ENCODE measurements around the gene INSRR. TPM values are rescaled to one million over a fixed set of nuclear protein-coding genes. Genes with fewer than 3 reads are reported as not detected.

INSRR gene
- total RNA-seq, 8 experiments from 2014 or later: 0.05 to 1.6 (median 0.11) TPM; not detected in 1

DNA sequence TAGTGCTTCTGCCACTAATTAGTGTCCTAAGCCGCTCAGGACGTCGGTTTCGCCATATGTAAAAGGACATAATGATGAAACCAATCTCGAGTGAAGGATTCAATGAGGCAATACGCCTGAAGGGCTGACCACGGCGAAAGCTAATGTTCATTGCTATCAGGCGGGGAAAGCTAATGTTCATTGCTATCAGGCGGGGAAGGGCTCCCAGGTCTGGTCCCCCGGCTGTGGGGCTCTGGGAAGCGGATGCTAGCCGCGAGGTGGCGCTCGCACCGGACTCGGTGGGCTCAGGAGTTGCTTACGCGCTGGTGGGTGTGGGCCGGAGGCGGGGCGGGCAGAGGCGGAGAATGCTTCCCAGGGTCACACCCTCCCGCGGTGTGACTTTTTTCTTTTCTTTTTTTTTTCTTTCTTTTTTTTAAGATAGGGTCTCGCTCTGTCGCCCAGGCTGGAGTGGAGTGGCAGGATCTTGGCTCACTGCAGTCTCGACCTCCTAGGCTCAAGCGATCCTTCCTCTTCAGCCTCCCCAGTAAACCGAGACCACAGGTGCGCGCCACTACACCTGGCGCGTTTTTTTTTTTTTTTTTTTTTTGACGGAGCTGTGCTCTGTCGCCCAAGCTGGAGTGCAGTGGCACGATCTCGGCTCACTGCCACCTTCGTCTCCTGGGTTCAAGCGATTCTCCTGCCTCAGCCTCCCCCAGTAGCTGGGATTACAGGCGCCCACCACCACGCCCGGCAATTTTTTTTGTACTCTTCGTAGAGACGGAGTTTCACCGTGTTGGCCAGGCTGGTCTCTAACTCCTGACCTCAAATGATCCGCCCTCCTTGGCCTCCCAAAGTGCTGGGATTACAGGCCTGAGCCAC, 33.5 kb upstream of the INSRR start:
- Histone ChIP-seq H3K4me3 (peak overlapping the region in 4 of 5 donors; percentile 0 to 18 (median 6)), H3K27ac (no peak overlapping the region), H3K4me1 (replicated peaks in 1 of 2) (peaks cover 13 to 29% of the 10 kb centered on the region in 2 donors)
- ATAC-seq (replicated peaks in 6 of 8): peak; percentile 71 to 99 (median 90)
- WGBS, 10 experiments: 0 to 20% (median 4%) methylated on average over 5 to 38 of the region's 48 CpGs; no CpG with 5 or more reads in 1 of the 10 experiments
- in situ Hi-C loops (cut with MboI; ENCODE audit: low pct_unique_long_range_greater_than_20kb in 2 of 9, low sequenced_read_pairs in 9 of 9, unreplicated experiment in 9 of 9): no loop called here

DNA sequence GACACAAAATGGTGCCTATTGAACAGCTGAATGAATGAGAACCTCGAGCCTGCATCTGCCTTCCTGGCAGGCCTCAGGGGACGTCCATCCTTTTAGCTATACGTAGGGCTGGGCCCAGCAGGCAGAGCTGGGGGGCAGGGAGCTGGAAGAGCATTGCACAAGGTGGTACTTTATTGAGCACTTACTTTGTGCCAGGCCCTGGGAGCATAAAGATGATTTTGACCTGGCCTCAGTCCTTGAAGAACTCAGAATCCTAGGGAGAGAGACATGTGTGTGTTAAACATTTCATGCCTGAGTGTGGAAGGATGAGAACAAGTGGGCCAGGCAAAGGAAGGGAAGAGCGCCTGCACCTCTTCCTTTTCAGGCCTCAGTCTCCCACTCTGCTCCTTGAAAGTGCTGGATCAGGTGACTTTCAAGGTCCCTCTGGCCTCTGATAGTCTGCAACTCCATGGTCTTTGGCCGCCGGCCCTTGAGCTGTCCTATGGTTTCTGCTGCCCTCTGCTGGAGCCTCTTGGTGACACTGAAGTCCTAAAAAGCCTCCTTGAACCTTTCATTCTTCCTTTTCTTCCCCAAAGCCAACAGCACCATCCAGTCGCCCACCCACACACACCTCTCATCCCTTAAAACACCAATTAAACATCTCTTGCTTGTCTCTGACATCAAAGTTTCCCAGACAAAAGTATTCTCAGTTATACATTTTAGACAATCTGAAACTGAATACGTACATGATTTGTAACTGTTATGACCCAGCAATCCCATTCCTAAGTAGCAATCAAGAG, 31.1 kb upstream of the INSRR start:
- Histone ChIP-seq H3K27ac (no peak overlapping the region), H3K4me1 (replicated peaks in 1 of 2) (peaks cover 27 to 31% of the 10 kb centered on the region in 2 donors), H3K4me3 (no peak overlapping the region)
- in situ Hi-C loops (cut with MboI; ENCODE audit: low pct_unique_long_range_greater_than_20kb in 2 of 9, low sequenced_read_pairs in 9 of 9, unreplicated experiment in 9 of 9): no loop called here
- ATAC-seq (replicated peaks in 6 of 8): peak; percentile 24 to 63 (median 38)
- 23 to 100% (median 46%) methylated on average over 1 to 7 of the region's 8 CpGs for WGBS, 10 experiments

DNA sequence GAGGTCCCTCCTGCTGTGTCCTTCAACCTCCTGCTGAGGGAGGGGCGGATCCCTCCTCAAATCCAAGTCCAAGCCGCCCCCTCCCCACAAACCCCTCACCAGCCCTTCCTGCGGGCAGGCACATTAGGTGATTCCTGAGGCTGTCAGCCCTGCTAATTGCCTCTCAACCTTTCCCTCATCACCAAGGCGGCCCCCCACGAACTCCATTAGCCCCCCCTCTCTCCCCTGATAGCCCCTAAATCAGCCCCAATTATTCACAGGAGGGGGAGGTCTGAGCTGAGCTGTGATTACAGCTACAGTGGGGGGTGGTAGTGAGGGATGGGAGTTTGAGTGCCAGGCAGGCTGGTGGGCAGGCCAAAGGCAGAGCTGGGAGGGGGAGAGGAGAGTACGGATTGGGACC, 28.8 kb upstream of the INSRR start:
- peak overlapping the region; percentile 1 to 41 for H3K27ac ChIP-seq
- in situ Hi-C loops (cut with MboI; ENCODE audit: low pct_unique_long_range_greater_than_20kb in 2 of 9, low sequenced_read_pairs in 9 of 9, unreplicated experiment in 9 of 9): no loop called here
- H3K4me3 ChIP-seq: no peak overlapping the region
- no CpG with 5 or more reads among the region's 6 CpGs for WGBS, 10 experiments
- ATAC-seq (replicated peaks in 6 of 8): peak in 5 of 8 experiments; percentile 3 to 42 (median 11)
- peaks cover 49 to 53% of the 10 kb centered on the region in 2 donors for H3K4me1 ChIP-seq (replicated peaks in 1 of 2)

DNA sequence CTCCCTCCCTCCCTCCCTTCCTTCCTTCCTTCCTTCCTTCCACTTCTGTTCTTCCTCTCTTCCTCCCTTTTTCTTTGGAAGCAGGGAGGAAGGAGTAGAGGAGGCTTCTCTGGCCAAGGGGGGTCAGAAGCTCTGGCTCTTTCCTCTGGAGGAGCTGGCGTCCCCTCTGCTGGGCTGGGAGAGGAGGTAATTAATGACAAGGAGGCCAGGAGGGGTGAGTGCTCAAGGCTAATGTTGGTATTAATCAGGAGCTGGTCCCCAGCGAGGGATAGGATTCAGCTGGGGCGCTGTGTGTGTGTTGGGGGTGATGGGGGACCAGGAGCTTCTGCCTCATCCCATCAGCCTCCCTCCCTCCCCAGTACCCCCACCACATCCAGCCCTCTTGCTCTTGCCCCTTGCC, 28.4 kb upstream of the INSRR start:
- WGBS, 10 experiments: no CpG with 5 or more reads among the region's 3 CpGs
- no peak overlapping the region for H3K4me3 ChIP-seq
- ATAC-seq (replicated peaks in 6 of 8): peak in 5 of 8 experiments; percentile 43 to 73 (median 60)
- peaks cover 53 to 57% of the 10 kb centered on the region in 2 donors for H3K4me1 ChIP-seq (replicated peaks in 1 of 2)
- in situ Hi-C loops (cut with MboI; ENCODE audit: low pct_unique_long_range_greater_than_20kb in 2 of 9, low sequenced_read_pairs in 9 of 9, unreplicated experiment in 9 of 9): no loop called here
- peak overlapping the region; percentile 1 to 41 for H3K27ac ChIP-seq

DNA sequence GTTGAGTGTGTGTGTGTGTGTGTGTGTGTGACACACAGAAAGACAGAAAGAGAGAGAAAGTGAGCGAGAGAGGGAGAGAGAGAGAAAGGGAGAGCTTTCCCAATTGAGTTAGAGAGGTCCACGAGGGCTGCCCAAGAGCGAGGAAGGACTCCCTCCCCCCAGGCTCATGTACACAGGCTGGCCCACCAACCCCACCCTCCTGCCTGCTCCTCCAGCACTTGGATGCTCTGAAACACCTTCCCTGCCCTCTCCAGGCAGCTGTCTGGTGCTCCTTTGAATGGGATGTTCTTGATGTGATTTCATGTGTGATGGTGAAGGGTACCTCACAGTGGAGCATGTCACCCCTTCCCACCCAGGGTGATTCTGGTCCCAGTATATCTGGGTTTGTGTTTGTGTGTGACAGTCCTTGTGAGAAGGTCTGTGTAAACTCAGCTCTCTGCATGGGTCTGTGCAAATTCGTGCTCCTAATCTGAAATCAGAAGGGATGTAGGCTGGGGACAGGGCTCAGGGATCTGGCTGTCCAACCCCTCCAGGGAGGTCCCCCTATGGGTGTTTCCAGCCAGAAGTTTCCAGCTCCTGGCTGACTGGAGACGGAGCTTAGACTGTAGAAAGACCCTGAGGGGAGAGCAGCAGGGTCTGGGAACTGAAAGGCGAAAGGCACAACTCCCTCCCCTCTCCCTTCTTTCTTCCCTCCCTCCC, 27.8 kb upstream of the INSRR start:
- H3K4me1 ChIP-seq (replicated peaks in 1 of 2): peaks cover 59 to 62% of the 10 kb centered on the region in 2 donors
- peak overlapping the region; percentile 29 to 62 for H3K27ac ChIP-seq
- H3K4me3 ChIP-seq: no peak overlapping the region
- in situ Hi-C loops (cut with MboI; ENCODE audit: low pct_unique_long_range_greater_than_20kb in 2 of 9, low sequenced_read_pairs in 9 of 9, unreplicated experiment in 9 of 9): no loop called here
- peak in 6 of 8 experiments; percentile 11 to 46 (median 33) for ATAC-seq (replicated peaks in 6 of 8)
- 0 to 67% (median 25%) methylated on average over 1 to 5 of the region's 6 CpGs; no CpG with 5 or more reads in 5 of the 10 experiments for WGBS, 10 experiments

DNA sequence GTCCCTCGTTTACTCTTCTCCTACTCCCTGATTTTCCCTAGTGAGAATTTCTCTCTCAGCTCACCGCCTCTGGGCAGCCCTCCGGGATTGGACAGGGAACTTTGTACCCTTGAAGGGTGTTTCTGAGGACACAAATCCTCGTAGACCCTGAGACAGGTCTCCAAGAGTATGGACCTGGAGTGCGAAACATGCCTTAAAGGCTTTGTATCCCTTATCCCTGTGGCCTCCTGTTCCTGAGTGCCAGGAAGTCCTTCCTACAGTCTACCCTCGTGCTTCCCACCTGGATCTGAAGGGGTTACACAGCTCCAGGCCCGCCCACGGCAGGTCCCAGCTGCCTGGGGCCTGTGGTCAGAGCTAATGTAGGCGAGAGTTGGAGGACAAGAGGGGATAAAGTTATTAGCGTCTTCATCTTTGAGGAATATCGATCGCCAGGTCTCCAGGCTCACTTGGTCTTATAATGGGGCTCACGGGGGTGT, 27.0 kb upstream of the INSRR start:
- in situ Hi-C loops (cut with MboI; ENCODE audit: low pct_unique_long_range_greater_than_20kb in 2 of 9, low sequenced_read_pairs in 9 of 9, unreplicated experiment in 9 of 9): no loop called here
- no peak for ATAC-seq (replicated peaks in 6 of 8)
- Histone ChIP-seq H3K4me3 (no peak overlapping the region), H3K4me1 (replicated peaks in 1 of 2) (peaks cover 67% of the 10 kb centered on the region in 2 donors), H3K27ac (no peak overlapping the region)
- WGBS, 10 experiments: 60 to 100% (median 67%) methylated on average over 2 to 9 of the region's 13 CpGs; no CpG with 5 or more reads in 3 of the 10 experiments

DNA sequence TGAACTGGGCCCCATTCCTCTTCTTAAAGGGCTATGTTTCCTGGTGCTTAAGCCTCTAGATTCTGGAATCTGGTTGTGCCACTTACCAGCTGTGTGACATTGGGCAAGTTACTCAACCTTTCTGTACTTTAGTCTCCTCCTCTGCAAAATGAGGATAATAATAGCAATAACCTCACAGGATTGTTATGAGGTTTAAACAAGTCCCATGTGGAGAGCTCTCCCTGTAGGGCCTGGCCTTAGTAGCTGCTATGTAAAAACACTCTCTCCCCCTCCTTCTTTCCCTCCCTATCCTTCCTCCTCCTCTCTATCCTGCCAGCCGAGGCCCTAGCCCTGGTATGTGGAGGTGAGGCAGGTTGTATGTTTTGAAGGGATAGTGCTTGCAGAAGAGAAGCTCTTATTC, 26.4 kb upstream of the INSRR start:
- no peak overlapping the region for H3K27ac ChIP-seq
- no peak for ATAC-seq (replicated peaks in 6 of 8)
- in situ Hi-C loops (cut with MboI; ENCODE audit: low pct_unique_long_range_greater_than_20kb in 2 of 9, low sequenced_read_pairs in 9 of 9, unreplicated experiment in 9 of 9): no loop called here
- H3K4me3 ChIP-seq: no peak overlapping the region
- H3K4me1 ChIP-seq (replicated peaks in 1 of 2): peaks cover 67 to 68% of the 10 kb centered on the region in 2 donors
- whole genome bisulfite sequencing, 10 experiments: 20 to 60% methylated on average over 1 of the region's 1 CpG; no CpG with 5 or more reads in 8 of the 10 experiments

DNA sequence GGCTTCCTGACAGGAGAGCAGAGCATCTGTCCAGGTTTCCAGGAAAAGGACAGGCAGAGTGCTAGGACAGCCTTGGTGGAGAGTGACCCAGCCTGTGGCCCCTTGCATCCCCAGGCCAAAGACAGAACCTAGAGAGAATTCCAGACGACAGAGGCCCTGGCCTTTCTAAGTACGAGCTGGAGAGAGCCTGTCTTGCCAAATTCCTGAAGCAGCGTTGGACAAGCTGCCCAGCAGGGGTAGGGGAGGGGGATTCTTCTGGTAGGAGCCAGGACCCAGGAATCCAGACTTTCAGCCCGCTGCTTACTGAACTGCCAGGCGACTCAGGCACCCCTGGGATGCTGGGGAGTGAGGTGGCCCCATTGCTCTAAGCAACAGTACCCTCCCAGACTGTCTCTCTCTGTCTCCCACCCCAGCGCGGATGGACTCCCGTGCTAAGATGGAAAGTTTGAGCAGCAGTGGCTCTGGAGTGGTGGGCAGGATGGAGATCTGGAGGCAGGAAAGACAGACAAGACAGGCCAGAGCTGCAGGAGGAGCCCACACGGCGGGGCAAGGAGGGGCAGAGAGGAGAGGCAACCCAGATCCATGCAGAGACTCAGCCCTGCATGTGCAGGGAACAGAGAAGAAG, 25.8 kb upstream of the INSRR start:
- Histone ChIP-seq H3K27ac (no peak overlapping the region), H3K4me3 (no peak overlapping the region), H3K4me1 (replicated peaks in 1 of 2) (peaks cover 61 to 68% of the 10 kb centered on the region in 2 donors)
- WGBS, 10 experiments: 30 to 90% (median 46%) methylated on average over 2 to 10 of the region's 10 CpGs; no CpG with 5 or more reads in 4 of the 10 experiments
- in situ Hi-C loops (cut with MboI; ENCODE audit: low pct_unique_long_range_greater_than_20kb in 2 of 9, low sequenced_read_pairs in 9 of 9, unreplicated experiment in 9 of 9): no loop called here
- no peak for ATAC-seq (replicated peaks in 6 of 8)

DNA sequence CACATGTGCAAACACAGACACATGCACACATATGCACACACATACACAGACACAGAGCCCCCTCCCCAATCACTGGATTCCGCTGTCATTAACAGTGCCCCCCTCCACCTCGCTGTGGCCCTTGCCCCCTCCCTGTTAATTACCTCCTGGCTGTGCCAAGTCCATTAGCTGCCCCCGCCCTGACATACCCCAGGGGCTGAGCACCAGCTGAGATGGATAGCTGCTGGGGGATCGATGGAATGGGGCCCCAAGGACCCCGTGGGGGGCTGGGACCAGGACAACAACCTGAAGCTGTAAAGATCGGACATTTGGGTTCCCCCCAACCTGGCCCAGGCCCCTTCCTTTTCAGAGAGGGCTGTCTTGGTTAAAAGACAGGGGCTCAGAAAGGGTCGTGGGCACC, 25.0 kb upstream of the INSRR start:
- WGBS, 10 experiments: 0 to 50% (median 40%) methylated on average over 1 to 5 of the region's 7 CpGs; no CpG with 5 or more reads in 7 of the 10 experiments

DNA sequence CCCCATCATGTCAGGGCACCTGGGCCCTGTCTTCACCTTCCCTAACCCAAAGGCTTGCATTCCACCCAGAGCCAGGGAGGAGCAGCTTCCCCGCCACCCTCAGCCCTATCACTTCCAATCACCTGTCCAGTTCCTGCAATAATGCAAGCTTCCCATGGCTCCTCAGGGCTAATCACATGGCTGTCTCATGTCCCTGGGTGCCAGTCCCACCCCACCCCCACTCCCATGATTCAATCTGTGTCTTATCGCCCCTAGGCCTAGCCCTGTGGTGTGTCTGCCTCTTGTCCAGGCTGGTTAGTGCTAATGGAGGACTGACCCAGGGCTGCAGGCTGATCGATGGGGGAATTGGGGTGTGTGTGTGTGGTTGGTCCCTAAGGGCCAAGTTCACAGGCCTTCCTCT, 23.6 kb upstream of the INSRR start:
- H3K27ac ChIP-seq: no peak overlapping the region
- peaks cover 50 to 56% of the 10 kb centered on the region in 2 donors for H3K4me1 ChIP-seq (replicated peaks in 1 of 2)
- peak in 5 of 8 experiments; percentile 18 to 55 (median 33) for ATAC-seq (replicated peaks in 6 of 8)
- H3K4me3 ChIP-seq: no peak overlapping the region
- in situ Hi-C loops (cut with MboI; ENCODE audit: low pct_unique_long_range_greater_than_20kb in 2 of 9, low sequenced_read_pairs in 9 of 9, unreplicated experiment in 9 of 9): no loop called here
- WGBS, 10 experiments: 70 to 100% (median 80%) methylated on average over 1 to 3 of the region's 3 CpGs; no CpG with 5 or more reads in 7 of the 10 experiments

More for the DNA sequence above, 25.0 kb upstream of the INSRR start:
- Histone ChIP-seq H3K4me1 (replicated peaks in 1 of 2) (peaks cover 61 to 68% of the 10 kb centered on the region in 2 donors), H3K27ac (no peak overlapping the region), H3K4me3 (no peak overlapping the region)
- no peak for ATAC-seq (replicated peaks in 6 of 8)
- in situ Hi-C loops (cut with MboI; ENCODE audit: low pct_unique_long_range_greater_than_20kb in 2 of 9, low sequenced_read_pairs in 9 of 9, unreplicated experiment in 9 of 9): no loop called here

DNA sequence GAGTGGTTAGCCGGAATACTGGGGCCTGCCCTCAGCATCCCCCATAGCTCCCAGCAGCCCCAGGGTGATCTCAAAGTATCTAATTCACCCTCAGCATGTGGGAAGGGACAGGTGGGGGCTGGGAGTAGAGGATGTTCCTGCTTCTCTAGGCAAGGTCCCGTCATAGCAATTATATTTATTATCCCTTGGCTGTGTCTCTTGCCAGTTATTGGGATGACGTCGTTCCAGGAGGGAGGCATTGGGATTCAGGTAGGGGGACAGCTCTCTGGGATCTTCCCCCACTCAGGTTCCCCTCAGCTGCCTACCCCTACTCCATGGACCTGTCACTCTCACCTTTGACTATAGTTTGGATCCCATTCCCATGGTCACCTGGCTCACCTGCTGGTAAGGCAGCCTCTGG, 22.7 kb upstream of the INSRR start:
- WGBS, 10 experiments: 0 to 100% (median 71%) methylated on average over 1 to 4 of the region's 4 CpGs; no CpG with 5 or more reads in 5 of the 10 experiments
- Histone ChIP-seq H3K4me1 (replicated peaks in 1 of 2) (peaks cover 41 to 53% of the 10 kb centered on the region in 2 donors), H3K27ac (no peak overlapping the region), H3K4me3 (no peak overlapping the region)
- ATAC-seq (replicated peaks in 6 of 8): peak in 5 of 8 experiments; percentile 10 to 50 (median 22)
- in situ Hi-C loops (cut with MboI; ENCODE audit: low pct_unique_long_range_greater_than_20kb in 2 of 9, low sequenced_read_pairs in 9 of 9, unreplicated experiment in 9 of 9): no loop called here

DNA sequence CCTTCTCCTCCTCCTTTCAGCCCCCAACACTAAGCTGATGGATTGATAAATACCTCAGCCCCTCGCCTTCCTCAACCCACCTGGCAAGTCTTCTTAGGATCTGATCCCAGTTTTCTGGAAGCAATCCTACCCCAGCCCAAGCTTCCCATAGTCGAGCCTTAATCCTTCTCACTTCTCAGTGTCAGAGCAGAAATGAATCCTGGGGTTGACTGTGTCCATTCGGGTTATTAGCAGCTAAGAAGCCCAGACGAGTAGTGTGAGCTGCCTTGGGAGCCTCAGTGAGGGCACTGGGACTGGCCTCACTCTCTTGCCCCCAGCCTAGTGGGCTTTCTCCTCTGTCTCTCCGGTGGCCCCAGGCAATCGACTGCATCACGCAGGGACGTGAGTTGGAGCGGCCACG, 22.2 kb upstream of the INSRR start:
- in situ Hi-C loops (cut with MboI; ENCODE audit: low pct_unique_long_range_greater_than_20kb in 2 of 9, low sequenced_read_pairs in 9 of 9, unreplicated experiment in 9 of 9): no loop called here
- 20 to 67% (median 50%) methylated on average over 1 to 6 of the region's 10 CpGs; no CpG with 5 or more reads in 3 of the 10 experiments for WGBS, 10 experiments
- no peak for ATAC-seq (replicated peaks in 6 of 8)

More for the DNA sequence above, 22.2 kb upstream of the INSRR start:
- H3K4me3 ChIP-seq: no peak overlapping the region
- no peak overlapping the region for H3K27ac ChIP-seq
- peaks cover 42 to 52% of the 10 kb centered on the region in 2 donors for H3K4me1 ChIP-seq (replicated peaks in 1 of 2)
